ENCODE data around the gene ODAD4.
A peak's percentile ranks its signal among the peaks of the same experiment; 100 is the strongest.
"Not testable (repeated sequence)": the region's sequence is repeated elsewhere in the genome, so short reads cannot be mapped to it uniquely, and the experiment has no call there.

Gene ODAD4

DNA sequence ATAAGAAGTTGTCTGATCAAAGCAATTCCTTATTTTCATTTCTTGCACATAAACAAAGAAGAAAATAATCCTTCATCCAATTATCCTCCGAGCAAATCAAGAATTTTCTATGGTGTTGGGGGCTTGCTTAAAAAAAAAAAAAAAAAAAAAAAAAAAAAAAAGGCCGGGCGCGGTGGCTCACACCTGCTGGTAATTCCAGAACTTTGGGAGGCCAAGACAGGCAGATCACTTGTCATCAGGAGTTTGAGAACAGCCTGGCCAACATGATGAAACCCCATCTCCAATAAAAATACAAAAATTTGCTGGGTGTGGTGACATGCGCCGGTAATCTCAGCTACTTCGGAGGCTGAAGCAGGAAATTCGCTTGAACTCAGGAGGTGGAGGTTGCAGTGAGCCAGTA is 55.5 kb downstream of the ODAD4 start:
- Mint-ChIP-seq H3K27ac (peak overlapping the region; percentile 22), H3K9me3 (ENCODE audit: low read depth) (no peaks in the 10 kb centered on the region), H3K36me3 (peaks cover 4% of the 10 kb centered on the region), H3K4me1 (ENCODE audit: low read depth) (no peaks in the 10 kb centered on the region), H3K4me3 (no peak overlapping the region), H3K27me3 (no peaks in the 10 kb centered on the region)

DNA sequence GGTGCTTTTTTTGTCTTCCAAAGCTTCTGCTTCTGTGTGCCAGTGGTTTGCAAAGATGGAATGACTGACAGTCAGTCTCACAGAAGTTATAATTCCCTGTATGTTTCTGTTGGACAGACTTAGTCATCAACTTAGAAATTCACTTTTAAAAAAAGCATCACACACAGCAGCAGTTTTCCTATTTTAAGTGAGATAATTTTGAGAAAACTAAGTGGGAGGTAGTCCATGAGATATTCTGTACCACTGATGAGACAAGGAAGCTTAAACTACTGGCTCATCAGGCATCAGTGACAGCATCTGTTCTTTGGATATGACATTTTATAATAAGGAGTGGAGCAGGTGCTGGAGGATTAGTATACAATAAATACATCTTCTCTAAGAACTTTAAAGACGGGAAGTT is 56.2 kb downstream of the ODAD4 start:
- H3K9me3 Mint-ChIP-seq (ENCODE audit: low read depth) = no peaks in the 10 kb centered on the region
- no peaks in the 10 kb centered on the region for H3K27me3 Mint-ChIP-seq
- no peak overlapping the region for H3K4me3 Mint-ChIP-seq
- H3K27ac Mint-ChIP-seq = no peak overlapping the region
- no peaks in the 10 kb centered on the region for H3K4me1 Mint-ChIP-seq (ENCODE audit: low read depth)
- peaks cover 2% of the 10 kb centered on the region for H3K36me3 Mint-ChIP-seq

DNA sequence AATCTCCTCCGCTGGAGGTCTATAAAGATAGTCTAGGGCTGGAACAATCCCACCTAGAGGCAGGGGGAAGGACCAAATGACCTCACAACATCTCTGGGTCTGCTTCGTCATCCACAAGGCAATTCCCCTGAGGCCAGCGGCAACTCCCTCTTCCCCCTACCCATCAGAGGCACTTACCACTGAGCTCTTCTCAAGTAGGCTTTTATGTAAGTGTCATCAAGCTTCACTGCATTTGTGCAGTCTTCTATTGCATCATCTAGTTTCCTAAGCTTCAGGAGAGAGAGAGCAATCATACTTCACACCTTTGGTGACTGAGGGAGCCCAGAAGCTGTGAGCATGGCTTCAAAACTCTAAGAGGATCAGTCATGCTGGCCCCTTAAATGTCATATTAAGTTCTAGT is 57.2 kb downstream of the ODAD4 start:
- no peaks in the 10 kb centered on the region for H3K27me3 Mint-ChIP-seq
- H3K36me3 Mint-ChIP-seq = no peaks in the 10 kb centered on the region
- no peaks in the 10 kb centered on the region for H3K9me3 Mint-ChIP-seq (ENCODE audit: low read depth)
- peak overlapping the region; percentile 80 for H3K27ac Mint-ChIP-seq
- H3K4me1 Mint-ChIP-seq (ENCODE audit: low read depth) = no peaks in the 10 kb centered on the region
- H3K4me3 Mint-ChIP-seq = no peak overlapping the region

DNA sequence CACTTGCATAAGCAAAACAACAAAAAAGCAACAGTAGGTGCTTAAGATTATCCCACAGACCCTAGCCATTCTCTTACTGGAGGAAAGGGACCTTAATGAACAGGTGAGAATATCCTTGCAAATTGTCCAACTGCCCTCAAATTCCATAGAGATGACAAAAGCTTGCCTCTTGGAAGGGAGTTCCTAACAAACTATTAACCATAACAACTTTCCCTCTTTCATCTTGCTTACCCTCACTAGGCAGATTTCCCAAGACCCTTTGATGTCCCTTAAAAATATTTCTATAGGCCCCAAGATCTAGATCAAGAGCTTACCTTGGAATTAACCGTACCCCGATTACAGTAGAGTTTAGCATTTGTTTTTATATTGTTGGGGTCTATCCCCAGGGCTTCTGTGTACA is 58.0 kb downstream of the ODAD4 start:
- Mint-ChIP-seq H3K4me3 (no peak overlapping the region), H3K27me3 (no peaks in the 10 kb centered on the region), H3K27ac (peak overlapping the region; percentile 29), H3K9me3 (ENCODE audit: low read depth) (no peaks in the 10 kb centered on the region), H3K36me3 (no peaks in the 10 kb centered on the region), H3K4me1 (ENCODE audit: low read depth) (no peaks in the 10 kb centered on the region)

- Mint-ChIP-seq H3K27me3 (no peaks in the 10 kb centered on the region), H3K27ac (no peak overlapping the region), H3K36me3 (peaks cover 3% of the 10 kb centered on the region), H3K4me1 (ENCODE audit: low read depth) (no peaks in the 10 kb centered on the region), H3K4me3 (no peak overlapping the region), H3K9me3 (ENCODE audit: low read depth) (no peaks in the 10 kb centered on the region)
These were observed 59.4 kb downstream of the ODAD4 start for GRCh38 chr17:41989702-41990419.

DNA sequence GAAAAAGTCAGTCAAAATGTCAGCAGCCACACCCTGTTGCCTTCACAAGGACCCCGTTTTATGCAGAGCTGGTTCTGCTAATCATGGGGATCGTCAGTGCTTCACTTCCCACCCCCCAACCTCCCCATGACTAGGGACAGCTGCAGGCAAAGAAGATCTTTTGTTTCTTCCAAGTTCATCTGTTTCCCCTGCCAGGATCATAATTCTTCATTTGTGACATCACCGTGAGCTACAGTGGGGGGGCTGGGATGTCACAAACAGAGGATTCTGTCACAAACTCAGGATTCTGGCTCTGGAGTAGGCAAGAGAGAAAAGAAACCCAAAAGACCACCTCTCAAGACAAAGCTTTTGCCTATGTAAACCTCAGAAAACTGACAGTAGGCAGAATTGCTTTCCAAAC is 62.2 kb downstream of the ODAD4 start:
- Mint-ChIP-seq H3K36me3 (peaks cover 3% of the 10 kb centered on the region), H3K9me3 (ENCODE audit: low read depth) (no peaks in the 10 kb centered on the region), H3K4me1 (ENCODE audit: low read depth) (peaks cover 6% of the 10 kb centered on the region), H3K27ac (no peak overlapping the region), H3K27me3 (no peaks in the 10 kb centered on the region), H3K4me3 (no peak overlapping the region)

- Mint-ChIP-seq H3K27me3 (no peaks in the 10 kb centered on the region), H3K9me3 (ENCODE audit: low read depth) (no peaks in the 10 kb centered on the region), H3K4me3 (no peak overlapping the region), H3K4me1 (ENCODE audit: low read depth) (peaks cover 7% of the 10 kb centered on the region), H3K36me3 (peaks cover 3% of the 10 kb centered on the region), H3K27ac (peak overlapping the region; percentile 28)
These were observed 66.4 kb downstream of the ODAD4 start for GRCh38 chr17:41996855-41997164.

DNA sequence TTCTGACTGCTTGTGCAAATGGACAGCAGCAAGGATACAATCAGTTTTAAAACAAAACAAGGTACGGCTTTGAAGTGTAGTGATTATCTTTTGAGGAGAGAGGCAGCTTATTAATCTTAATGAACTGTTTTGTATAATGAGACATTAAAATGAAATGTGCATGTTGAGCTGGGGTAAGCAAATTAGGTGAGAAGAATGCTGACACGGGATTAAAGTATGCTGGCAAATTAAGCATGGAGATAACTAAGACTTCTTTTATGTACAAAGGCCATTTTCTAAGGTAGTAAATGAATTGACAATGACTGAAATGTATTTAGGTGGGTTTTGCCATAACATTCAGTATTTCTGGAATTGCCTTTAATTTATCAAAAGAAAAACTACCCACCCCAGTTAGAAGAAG is 68.1 kb downstream of the ODAD4 start:
- H3K36me3 Mint-ChIP-seq = peaks cover 3% of the 10 kb centered on the region
- no peaks in the 10 kb centered on the region for H3K9me3 Mint-ChIP-seq (ENCODE audit: low read depth)
- peaks cover 9% of the 10 kb centered on the region for H3K4me1 Mint-ChIP-seq (ENCODE audit: low read depth)
- H3K27me3 Mint-ChIP-seq = no peaks in the 10 kb centered on the region
- H3K4me3 Mint-ChIP-seq = no peak overlapping the region
- H3K27ac Mint-ChIP-seq = no peak overlapping the region

DNA sequence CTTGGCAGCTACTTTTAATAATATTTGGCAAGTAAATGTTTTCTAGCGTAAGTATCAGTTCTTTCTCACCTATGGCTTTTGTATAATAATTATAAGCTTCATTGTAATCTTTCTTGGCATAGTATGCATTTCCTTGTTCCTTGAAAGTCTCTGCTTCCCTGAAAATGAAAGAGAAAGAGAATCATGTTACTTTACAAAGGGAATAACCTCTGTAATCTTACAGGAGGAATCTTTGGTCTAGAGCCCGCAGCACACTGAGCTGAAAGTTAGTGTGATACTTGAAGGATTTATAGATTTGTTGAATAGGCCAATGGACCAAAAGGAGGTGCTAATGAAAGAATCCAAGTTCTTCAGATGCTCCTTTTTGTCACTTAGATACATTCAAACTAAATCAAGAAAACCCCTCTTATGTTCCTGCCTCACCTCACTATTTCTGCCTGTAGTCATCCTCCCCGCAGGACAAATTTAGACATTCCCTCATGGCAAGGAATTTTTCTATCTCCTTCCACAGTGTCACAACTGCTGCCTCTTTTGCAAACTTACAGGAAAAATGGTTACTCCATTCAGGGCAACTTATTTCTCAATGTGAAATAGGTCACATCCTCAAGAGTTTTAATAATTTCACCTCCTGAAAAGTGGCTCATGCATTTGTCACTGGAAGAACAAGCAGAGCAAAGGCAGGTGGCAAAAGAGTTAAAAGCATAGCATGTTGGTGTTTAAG is 70.2 kb downstream of the ODAD4 start:
- Mint-ChIP-seq H3K36me3 (no peaks in the 10 kb centered on the region), H3K4me1 (ENCODE audit: low read depth) (peaks cover 24% of the 10 kb centered on the region), H3K9me3 (ENCODE audit: low read depth) (no peaks in the 10 kb centered on the region), H3K4me3 (no peak overlapping the region), H3K27me3 (no peaks in the 10 kb centered on the region), H3K27ac (no peak overlapping the region)

GRCh38 chr17:42001729-42002128 is 71.3 kb downstream of the ODAD4 start:
- H3K27ac Mint-ChIP-seq = no peak overlapping the region

GRCh38 chr17:42002175-42002791 is 71.9 kb downstream of the ODAD4 start:
- H3K27me3 Mint-ChIP-seq = no peaks in the 10 kb centered on the region
- no peak overlapping the region for H3K27ac Mint-ChIP-seq
- no peaks in the 10 kb centered on the region for H3K36me3 Mint-ChIP-seq
- H3K9me3 Mint-ChIP-seq (ENCODE audit: low read depth) = no peaks in the 10 kb centered on the region
- peaks cover 20% of the 10 kb centered on the region for H3K4me1 Mint-ChIP-seq (ENCODE audit: low read depth)
- H3K4me3 Mint-ChIP-seq = no peak overlapping the region

More at GRCh38 chr17:42001729-42002128, 71.3 kb downstream of the ODAD4 start:
- H3K27me3 Mint-ChIP-seq = no peaks in the 10 kb centered on the region
- peaks cover 20% of the 10 kb centered on the region for H3K4me1 Mint-ChIP-seq (ENCODE audit: low read depth)
- no peaks in the 10 kb centered on the region for H3K36me3 Mint-ChIP-seq
- no peaks in the 10 kb centered on the region for H3K9me3 Mint-ChIP-seq (ENCODE audit: low read depth)
- H3K4me3 Mint-ChIP-seq = no peak overlapping the region

GRCh38 chr17:42002792-42003301 is 72.4 kb downstream of the ODAD4 start:
- no peaks in the 10 kb centered on the region for H3K36me3 Mint-ChIP-seq
- peaks cover 21% of the 10 kb centered on the region for H3K4me1 Mint-ChIP-seq (ENCODE audit: low read depth)
- no peaks in the 10 kb centered on the region for H3K27me3 Mint-ChIP-seq

DNA sequence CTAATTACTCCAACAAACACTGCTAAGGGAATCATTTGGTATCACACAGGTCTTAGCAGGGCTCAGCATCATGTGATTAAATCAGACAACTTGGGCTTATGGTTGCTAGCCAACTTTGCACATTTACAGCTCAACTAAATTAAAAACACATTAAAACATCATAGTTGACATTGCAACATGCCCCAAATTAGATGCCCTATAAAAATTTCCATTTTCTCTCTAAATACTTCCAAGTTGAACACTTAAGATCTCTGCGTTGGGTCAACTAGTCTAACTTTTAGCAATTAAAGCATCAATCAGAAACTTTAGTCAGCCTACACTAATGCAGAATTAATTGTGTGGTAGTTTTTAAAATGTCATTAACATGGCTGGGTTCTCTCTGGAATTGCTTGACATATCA is 74.7 kb downstream of the ODAD4 start:
- peak overlapping the region; percentile 19 for H3K27ac Mint-ChIP-seq
- no peaks in the 10 kb centered on the region for H3K27me3 Mint-ChIP-seq
- H3K4me3 Mint-ChIP-seq = no peak overlapping the region
- peaks cover 2% of the 10 kb centered on the region for H3K36me3 Mint-ChIP-seq
- H3K9me3 Mint-ChIP-seq (ENCODE audit: low read depth) = no peaks in the 10 kb centered on the region
- peaks cover 33% of the 10 kb centered on the region for H3K4me1 Mint-ChIP-seq (ENCODE audit: low read depth)

More at GRCh38 chr17:42002792-42003301, 72.4 kb downstream of the ODAD4 start:
- Mint-ChIP-seq H3K9me3 (ENCODE audit: low read depth) (no peaks in the 10 kb centered on the region), H3K4me3 (no peak overlapping the region), H3K27ac (peak overlapping the region; percentile 25)

DNA sequence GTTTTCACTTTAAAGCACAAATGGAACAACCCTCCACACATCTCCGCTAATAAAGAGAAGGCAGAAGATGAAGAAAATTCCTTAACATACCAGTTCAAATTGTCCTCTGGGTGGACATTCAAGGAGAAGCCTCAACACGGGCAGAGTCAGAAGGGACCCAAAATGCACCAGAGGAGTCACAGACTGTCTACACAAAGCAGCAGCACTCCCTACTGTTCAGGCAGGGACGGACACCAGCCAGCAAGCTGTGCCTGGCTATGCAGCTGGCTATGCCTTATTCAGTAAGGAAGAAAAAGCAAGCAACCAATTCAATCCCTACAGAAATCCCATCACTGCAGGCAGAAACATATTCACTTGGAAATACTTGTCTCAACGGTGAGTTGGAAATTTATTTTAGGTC is 78.8 kb downstream of the ODAD4 start:
- H3K27me3 Mint-ChIP-seq = no peaks in the 10 kb centered on the region
- H3K4me3 Mint-ChIP-seq = no peak overlapping the region
- peaks cover 2% of the 10 kb centered on the region for H3K36me3 Mint-ChIP-seq
- H3K27ac Mint-ChIP-seq = peak overlapping the region; percentile 28
- H3K4me1 Mint-ChIP-seq (ENCODE audit: low read depth) = peaks cover 58% of the 10 kb centered on the region
- H3K9me3 Mint-ChIP-seq (ENCODE audit: low read depth) = no peaks in the 10 kb centered on the region

- H3K9me3 Mint-ChIP-seq (ENCODE audit: low read depth); H3K4me3 Mint-ChIP-seq; H3K27ac Mint-ChIP-seq; H3K36me3 Mint-ChIP-seq; H3K27me3 Mint-ChIP-seq: not testable (repeated sequence)
- H3K4me1 Mint-ChIP-seq (ENCODE audit: low read depth) = peaks cover 52% of the 10 kb centered on the region
These were observed 79.9 kb downstream of the ODAD4 start for GRCh38 chr17:42010266-42010680.

Data from activated naive CD8-positive, alpha-beta T cell (primary cell).